ENCODE results near the gene CBY2. TPM values are rescaled to one million over a fixed set of nuclear protein-coding genes. Genes with fewer than 3 reads are reported as not detected.
A peak's percentile ranks its signal among the peaks of the same experiment; 100 is the strongest.
"Not testable (repeated sequence)": the region's sequence is repeated elsewhere in the genome, so short reads cannot be mapped to it uniquely, and the experiment has no call there.

Gene CBY2
- total RNA-seq (under 1 TPM; 0.61 to 0.64 TPM), polyA plus RNA-seq (under 1 TPM in 1 of 2 donors, not detected in 1; 0.61 TPM)

- peaks cover 0 to 2% (median 0%) of the 10 kb centered on the region in 8 donors for H3K9me3 Mint-ChIP-seq
- no peak within 1 kb of the TSS for H3K27ac ChIP-seq (ENCODE audit: low read depth, low read length)
- H3K36me3 Mint-ChIP-seq, result no peaks in the 10 kb centered on the region
- H3K4me3 Mint-ChIP-seq, result no peak within 1 kb of the TSS
- no peaks in the 10 kb centered on the region for H3K27me3 ChIP-seq (ENCODE audit: insufficient read depth, low read length)
- no peak within 1 kb of the TSS for H3K4me3 ChIP-seq (ENCODE audit: low read length in 2 of 2)
- no peaks in the 10 kb centered on the region for H3K4me1 Mint-ChIP-seq
- peaks cover 0 to 3% of the 10 kb centered on the region in 2 donors for H3K27me3 Mint-ChIP-seq
- H3K27ac Mint-ChIP-seq, result no peak within 1 kb of the TSS
- POLR2A ChIA-PET (ENCODE audit: partially characterized antibody), result no interaction called here
- no peaks in the 10 kb centered on the region for H3K36me3 ChIP-seq (ENCODE audit: insufficient read depth, low read length)
- H3K9me3 ChIP-seq (ENCODE audit: control insufficient read depth in 1 of 2, low read length in 2 of 2), result no peaks in the 10 kb centered on the region
- no peak for DNase-seq
- intact Hi-C loops (cut with micrococcal nuclease), result no loop called here
- CTCF ChIA-PET (ENCODE audit: partially characterized antibody), result interaction anchor here (1.7 kb wide), 1 partner anchor 79 kb away, joined by 4 read pairs; no protein-coding TSS in a partner anchor
- no peaks in the 10 kb centered on the region for H3K4me1 ChIP-seq (ENCODE audit: insufficient read depth, low read length)
Measured at GRCh38 chr13:45702088-45702487, at the start of gene CBY2. Gene CBY2, plus strand, starts transcription at chr13:45702320. Its CDS starts 71 bp downstream, at chr13:45702391.

GRCh38 chr13:45654633-45655349 lies 47.3 kb upstream of the CBY2 start:
- H3K4me3 Mint-ChIP-seq, result no peak overlapping the region
- no peak overlapping the region for H3K27ac Mint-ChIP-seq
- ChIA-PET POLR2A (ENCODE audit: partially characterized antibody) (no interaction called here), CTCF (ENCODE audit: partially characterized antibody) (no interaction called here)
- H3K9me3 Mint-ChIP-seq, result peaks cover 0 to 6% (median 0%) of the 10 kb centered on the region in 8 donors
- H3K27me3 Mint-ChIP-seq, result no peaks in the 10 kb centered on the region
- H3K9me3 ChIP-seq (ENCODE audit: control insufficient read depth in 1 of 2, low read length in 2 of 2), result no peaks in the 10 kb centered on the region
- H3K4me1 ChIP-seq (ENCODE audit: insufficient read depth, low read length), result no peaks in the 10 kb centered on the region
- no peaks in the 10 kb centered on the region for H3K36me3 Mint-ChIP-seq
- DNase-seq, result no peak
- no peaks in the 10 kb centered on the region for H3K27me3 ChIP-seq (ENCODE audit: insufficient read depth, low read length)
- H3K4me3 ChIP-seq (ENCODE audit: low read length in 2 of 2), result no peak overlapping the region
- intact Hi-C loops (cut with micrococcal nuclease), result no loop called here
- no peak overlapping the region for H3K27ac ChIP-seq (ENCODE audit: low read depth, low read length)
- H3K36me3 ChIP-seq (ENCODE audit: insufficient read depth, low read length), result no peaks in the 10 kb centered on the region
- no peaks in the 10 kb centered on the region for H3K4me1 Mint-ChIP-seq

GRCh38 chr13:45658586-45659235 lies 43.4 kb upstream of the CBY2 start:
- no peak overlapping the region for H3K4me3 ChIP-seq (ENCODE audit: low read length in 2 of 2)
- Mint-ChIP-seq H3K4me1 (peaks cover 0 to 2% (median under 1%) of the 10 kb centered on the region in 4 donors), H3K36me3 (no peaks in the 10 kb centered on the region), H3K4me3 (no peak overlapping the region), H3K27me3 (no peaks in the 10 kb centered on the region), H3K9me3 (peaks cover 0 to 2% (median 0%) of the 10 kb centered on the region in 8 donors), H3K27ac (peak overlapping the region in 1 of 7 donors; percentile 24)
- no peaks in the 10 kb centered on the region for H3K27me3 ChIP-seq (ENCODE audit: insufficient read depth, low read length)
- no peaks in the 10 kb centered on the region for H3K4me1 ChIP-seq (ENCODE audit: insufficient read depth, low read length)
- H3K9me3 ChIP-seq (ENCODE audit: control insufficient read depth in 1 of 2, low read length in 2 of 2), result no peaks in the 10 kb centered on the region
- intact Hi-C loops (cut with micrococcal nuclease), result no loop called here
- ChIA-PET CTCF (ENCODE audit: partially characterized antibody) (no interaction called here), POLR2A (ENCODE audit: partially characterized antibody) (no interaction called here)
- no peak for DNase-seq
- no peaks in the 10 kb centered on the region for H3K36me3 ChIP-seq (ENCODE audit: insufficient read depth, low read length)
- H3K27ac ChIP-seq (ENCODE audit: low read depth, low read length), result no peak overlapping the region

- CTCF ChIA-PET (ENCODE audit: partially characterized antibody), result no interaction called here
- intact Hi-C loops (cut with micrococcal nuclease), result no loop called here
Measured at GRCh38 chr13:45659536-45659935, 42.6 kb upstream of the CBY2 start.

GRCh38 chr13:45660458-45660857 lies 41.7 kb upstream of the CBY2 start:
- peak overlapping the region in 1 of 7 donors; percentile 1 for H3K27ac Mint-ChIP-seq
- H3K9me3 ChIP-seq (ENCODE audit: control insufficient read depth in 1 of 2, low read length in 2 of 2); DNase-seq; H3K4me1 ChIP-seq (ENCODE audit: insufficient read depth, low read length); H3K4me3 Mint-ChIP-seq; H3K36me3 Mint-ChIP-seq; H3K4me3 ChIP-seq (ENCODE audit: low read length in 2 of 2); intact Hi-C loops (cut with micrococcal nuclease); POLR2A ChIA-PET (ENCODE audit: partially characterized antibody); CTCF ChIA-PET (ENCODE audit: partially characterized antibody); H3K4me1 Mint-ChIP-seq; H3K27me3 Mint-ChIP-seq; H3K27ac ChIP-seq (ENCODE audit: low read depth, low read length); H3K36me3 ChIP-seq (ENCODE audit: insufficient read depth, low read length); H3K27me3 ChIP-seq (ENCODE audit: insufficient read depth, low read length); H3K9me3 Mint-ChIP-seq: not testable (repeated sequence)

More at GRCh38 chr13:45659536-45659935, 42.6 kb upstream of the CBY2 start:
- Mint-ChIP-seq H3K36me3 (no peaks in the 10 kb centered on the region), H3K4me1 (peaks cover 0 to 2% (median under 1%) of the 10 kb centered on the region in 4 donors), H3K27ac (no peak overlapping the region), H3K27me3 (no peaks in the 10 kb centered on the region), H3K9me3 (peaks cover 0 to 2% (median 0%) of the 10 kb centered on the region in 8 donors), H3K4me3 (no peak overlapping the region)
- POLR2A ChIA-PET (ENCODE audit: partially characterized antibody), result no interaction called here
- Histone ChIP-seq H3K9me3 (ENCODE audit: control insufficient read depth in 1 of 2, low read length in 2 of 2) (no peaks in the 10 kb centered on the region), H3K36me3 (ENCODE audit: insufficient read depth, low read length) (no peaks in the 10 kb centered on the region), H3K27ac (ENCODE audit: low read depth, low read length) (no peak overlapping the region), H3K27me3 (ENCODE audit: insufficient read depth, low read length) (no peaks in the 10 kb centered on the region), H3K4me3 (ENCODE audit: low read length in 2 of 2) (no peak overlapping the region), H3K4me1 (ENCODE audit: insufficient read depth, low read length) (no peaks in the 10 kb centered on the region)
- no peak for DNase-seq

- intact Hi-C loops (cut with micrococcal nuclease), result no loop called here
- CTCF ChIA-PET (ENCODE audit: partially characterized antibody), result no interaction called here
- DNase-seq, result no peak
Measured at GRCh38 chr13:45662162-45662561, 40.0 kb upstream of the CBY2 start.

GRCh38 chr13:45662903-45663302 lies 39.2 kb upstream of the CBY2 start:
- H3K27ac ChIP-seq (ENCODE audit: low read depth, low read length); H3K36me3 Mint-ChIP-seq; H3K9me3 Mint-ChIP-seq; POLR2A ChIA-PET (ENCODE audit: partially characterized antibody); H3K9me3 ChIP-seq (ENCODE audit: control insufficient read depth in 1 of 2, low read length in 2 of 2); H3K27me3 Mint-ChIP-seq; intact Hi-C loops (cut with micrococcal nuclease); H3K4me3 Mint-ChIP-seq; H3K4me1 Mint-ChIP-seq; H3K4me3 ChIP-seq (ENCODE audit: low read length in 2 of 2); H3K36me3 ChIP-seq (ENCODE audit: insufficient read depth, low read length); H3K4me1 ChIP-seq (ENCODE audit: insufficient read depth, low read length); H3K27me3 ChIP-seq (ENCODE audit: insufficient read depth, low read length); H3K27ac Mint-ChIP-seq; DNase-seq; CTCF ChIA-PET (ENCODE audit: partially characterized antibody): not testable (repeated sequence)

More at GRCh38 chr13:45662162-45662561, 40.0 kb upstream of the CBY2 start:
- no peaks in the 10 kb centered on the region for H3K9me3 ChIP-seq (ENCODE audit: control insufficient read depth in 1 of 2, low read length in 2 of 2)
- no peaks in the 10 kb centered on the region for H3K36me3 Mint-ChIP-seq
- peaks cover 0 to 2% (median under 1%) of the 10 kb centered on the region in 4 donors for H3K4me1 Mint-ChIP-seq
- POLR2A ChIA-PET (ENCODE audit: partially characterized antibody), result no interaction called here
- H3K27me3 Mint-ChIP-seq, result no peaks in the 10 kb centered on the region
- no peak overlapping the region for H3K27ac Mint-ChIP-seq
- H3K4me1 ChIP-seq (ENCODE audit: insufficient read depth, low read length), result no peaks in the 10 kb centered on the region
- H3K36me3 ChIP-seq (ENCODE audit: insufficient read depth, low read length), result no peaks in the 10 kb centered on the region
- H3K4me3 Mint-ChIP-seq, result no peak overlapping the region
- peaks cover 0 to 4% (median under 1%) of the 10 kb centered on the region in 8 donors for H3K9me3 Mint-ChIP-seq
- H3K27me3 ChIP-seq (ENCODE audit: insufficient read depth, low read length), result no peaks in the 10 kb centered on the region
- no peak overlapping the region for H3K27ac ChIP-seq (ENCODE audit: low read depth, low read length)
- no peak overlapping the region for H3K4me3 ChIP-seq (ENCODE audit: low read length in 2 of 2)

Data from CD4-positive, alpha-beta memory T cell (primary cell).